ENCODE results near the gene KRTAP6-1.

Gene KRTAP6-1

GRCh38 chr21:30613836-30614235 lies at the start of gene KRTAP6-1:
Gene KRTAP6-1, minus strand, starts transcription at chr21:30613930. Its CDS starts 26 bp downstream, at chr21:30613904.
- no peak for DNase-seq (ENCODE audit: low read depth in 2 of 2)

DNA sequence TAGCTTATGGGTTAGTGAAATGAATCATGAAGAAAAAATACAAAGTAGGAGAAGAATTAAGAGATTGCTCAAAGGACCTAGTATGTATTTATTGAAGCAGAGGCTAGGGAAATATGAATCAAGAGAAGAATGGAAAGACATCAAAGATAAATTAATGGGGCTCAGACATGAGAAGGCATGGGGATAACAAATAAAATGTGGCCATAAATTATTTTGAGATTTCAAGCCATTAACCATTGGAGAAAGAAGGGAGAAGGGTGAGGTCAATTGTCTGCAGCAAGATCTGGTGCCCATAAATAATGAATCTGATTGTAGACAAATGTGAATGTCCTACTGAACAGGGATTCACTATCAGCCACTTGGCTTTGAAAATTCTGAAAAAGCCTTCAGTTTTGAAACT lies 39.2 kb upstream of the KRTAP6-1 start:
- DNase-seq (ENCODE audit: low read depth in 2 of 2), result no peak

GRCh38 chr21:30646904-30647414 lies 33.2 kb upstream of the KRTAP6-1 start:
- DNase-seq (ENCODE audit: low read depth in 2 of 2), result no peak

DNA sequence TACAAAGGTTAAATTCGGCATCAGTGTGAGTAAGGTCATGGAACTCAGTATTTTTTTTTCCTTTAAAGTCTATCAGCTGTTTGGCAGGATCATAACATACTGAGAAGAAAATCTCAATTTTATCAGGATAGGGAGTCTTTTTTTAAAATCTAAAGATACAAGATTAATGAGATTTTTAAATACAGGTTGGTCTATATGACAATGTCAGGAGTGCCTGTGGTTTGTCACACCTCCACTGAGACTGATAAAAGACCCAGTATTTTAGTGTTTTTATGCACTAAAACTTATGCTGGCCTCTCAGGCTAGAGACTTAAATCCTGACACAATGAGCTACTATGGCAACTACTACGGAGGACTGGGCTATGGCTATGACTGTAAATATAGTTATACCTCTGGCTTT lies 28.8 kb upstream of the KRTAP6-1 start, which contains the start of gene KRTAP20-3:
Gene KRTAP20-3, plus strand, starts transcription at position 301 of the 400 bp plus-strand sequence.
- DNase-seq (ENCODE audit: low read depth in 2 of 2), result no peak

DNA sequence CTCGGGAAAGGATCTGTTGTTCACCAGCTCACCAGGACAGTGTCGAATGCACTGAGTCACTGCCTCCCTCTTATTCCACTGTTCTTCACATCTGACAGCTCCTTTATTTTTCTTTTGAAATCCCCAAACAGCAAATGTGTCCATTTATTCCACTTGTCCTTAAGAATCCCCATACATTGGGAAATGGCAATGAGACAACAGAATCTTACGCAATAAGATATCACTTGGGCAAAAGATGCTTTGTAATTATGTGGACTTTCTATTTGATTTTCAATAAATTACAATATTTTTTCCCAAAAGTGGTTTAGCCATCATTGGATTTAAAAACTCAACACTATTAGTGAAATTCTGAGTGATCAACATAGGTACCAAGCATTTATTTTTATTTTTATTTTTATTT lies 25.0 kb upstream of the KRTAP6-1 start:
- DNase-seq (ENCODE audit: low read depth in 2 of 2), result no peak

DNA sequence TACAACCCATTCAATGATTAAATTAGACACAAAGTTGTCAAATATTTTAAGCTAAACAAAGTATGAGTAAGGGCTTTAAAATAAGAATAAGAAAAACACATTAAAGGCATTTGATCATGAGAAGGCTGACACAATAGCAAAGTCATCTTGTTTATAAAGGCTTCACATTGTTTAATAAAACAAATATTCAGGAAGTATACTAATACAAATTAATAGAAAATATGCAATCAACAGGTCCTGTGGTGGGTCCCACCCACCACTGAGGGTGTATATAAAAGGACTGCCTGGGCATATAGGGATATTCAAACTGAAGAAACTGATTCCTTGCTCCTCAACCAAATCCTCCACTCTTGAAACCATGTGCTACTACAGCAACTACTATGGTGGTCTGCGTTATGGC lies 21.2 kb upstream of the KRTAP6-1 start, which contains the start of gene KRTAP20-2:
Gene KRTAP20-2, plus strand, starts transcription at position 301 of the 400 bp plus-strand sequence. Its CDS starts 58 bp downstream, at position 359.
- no peak for DNase-seq (ENCODE audit: low read depth in 2 of 2)

DNA sequence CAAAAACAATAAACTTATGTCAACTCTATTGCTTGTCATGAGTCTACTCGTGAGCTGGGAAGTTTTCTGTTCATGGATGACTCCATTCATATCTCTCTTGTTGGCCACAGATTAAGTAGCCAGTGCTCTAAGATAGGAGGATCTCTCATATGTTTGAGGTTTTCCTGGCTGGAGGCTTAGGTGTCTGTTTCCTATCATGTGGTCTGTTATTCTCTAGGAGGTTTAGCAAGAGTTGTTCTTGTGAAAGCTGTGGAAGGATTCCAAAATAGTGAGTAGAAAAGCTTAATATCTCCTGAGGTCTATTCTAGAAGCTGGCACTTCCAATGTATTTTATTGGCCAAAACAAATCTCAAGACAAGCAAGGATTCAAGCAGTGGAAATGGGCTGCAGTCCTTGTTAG lies 15.5 kb upstream of the KRTAP6-1 start:
- no peak for DNase-seq (ENCODE audit: low read depth in 2 of 2)

- DNase-seq (ENCODE audit: low read depth in 2 of 2), result no peak
These were observed 14.4 kb upstream of the KRTAP6-1 start for GRCh38 chr21:30628109-30628508.

GRCh38 chr21:30625449-30626165 lies 11.9 kb upstream of the KRTAP6-1 start:
- DNase-seq (ENCODE audit: low read depth in 2 of 2), result no peak

GRCh38 chr21:30623362-30623761 lies 9.6 kb upstream of the KRTAP6-1 start:
- DNase-seq (ENCODE audit: low read depth in 2 of 2), result no peak

DNA sequence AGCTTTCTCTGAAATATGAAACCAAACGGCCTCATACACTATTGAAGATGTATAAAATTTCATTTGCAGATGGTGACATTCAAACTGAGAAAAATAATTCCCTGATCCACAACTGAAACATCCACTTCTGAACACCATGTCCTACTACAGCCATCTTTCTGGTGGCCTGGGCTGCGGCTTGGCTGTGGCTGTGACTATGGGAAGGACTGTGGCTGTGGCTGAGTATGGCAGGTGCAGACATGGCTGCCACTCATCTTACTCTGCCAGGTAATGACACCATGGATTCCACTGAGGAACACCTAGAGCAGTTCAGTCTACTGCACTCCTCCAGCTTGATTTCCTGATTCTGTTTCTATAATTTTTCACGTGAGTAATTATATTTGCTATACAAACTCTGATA lies 6.8 kb upstream of the KRTAP6-1 start, which contains the start of gene KRTAP20-4:
Gene KRTAP20-4, plus strand, starts transcription at position 106 of the 400 bp plus-strand sequence.
- DNase-seq (ENCODE audit: low read depth in 2 of 2), result no peak

DNA sequence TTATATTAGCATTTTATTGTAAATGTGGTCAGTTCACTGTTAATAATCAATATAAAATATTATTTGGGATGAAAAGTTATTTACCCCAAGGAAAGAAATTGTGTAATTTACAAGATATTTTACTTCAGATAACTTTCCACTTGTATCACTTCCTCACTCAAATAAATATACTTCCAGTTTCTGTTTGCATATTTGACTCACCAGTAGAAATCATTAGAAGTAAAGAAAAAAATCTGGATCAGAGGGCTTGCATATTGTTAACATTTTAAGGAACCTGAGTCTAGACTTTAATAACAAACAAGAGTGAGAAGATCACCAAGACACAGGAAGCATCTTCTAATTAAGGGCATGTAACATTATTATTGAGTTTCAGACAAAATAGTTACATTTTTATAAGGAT lies 6.3 kb upstream of the KRTAP6-1 start:
- DNase-seq (ENCODE audit: low read depth in 2 of 2), result no peak

GRCh38 chr21:30616125-30616524 lies 2.4 kb upstream of the KRTAP6-1 start, which contains the start of gene KRTAP20-1:
Gene KRTAP20-1, plus strand, starts transcription at chr21:30616425. Its CDS starts 30 bp downstream, at chr21:30616455.
- DNase-seq (ENCODE audit: low read depth in 2 of 2), result no peak

DNA sequence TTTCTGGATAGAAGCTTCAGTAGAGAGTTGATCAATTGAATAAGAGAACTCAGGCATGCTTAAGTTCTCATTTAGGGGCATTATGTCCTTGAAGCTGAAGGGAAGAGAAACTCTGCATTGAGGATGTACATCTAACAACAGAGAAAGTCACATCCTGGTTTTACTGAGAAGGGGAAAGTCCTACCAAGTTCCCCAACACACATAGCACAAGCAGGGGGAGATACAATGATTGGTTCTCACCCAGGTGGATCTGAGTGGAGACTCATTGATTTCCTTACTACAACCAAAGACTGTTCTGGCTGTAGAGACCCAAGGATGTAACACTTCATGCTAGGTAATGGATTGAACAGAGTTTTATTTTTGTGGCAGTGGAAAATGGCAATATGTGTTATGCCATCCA lies 1.5 kb upstream of the KRTAP6-1 start:
- no peak for DNase-seq (ENCODE audit: low read depth in 2 of 2)

- no peak for DNase-seq (ENCODE audit: low read depth in 2 of 2)
These were observed 1.6 kb downstream of the KRTAP6-1 start for GRCh38 chr21:30612132-30612531.

DNA sequence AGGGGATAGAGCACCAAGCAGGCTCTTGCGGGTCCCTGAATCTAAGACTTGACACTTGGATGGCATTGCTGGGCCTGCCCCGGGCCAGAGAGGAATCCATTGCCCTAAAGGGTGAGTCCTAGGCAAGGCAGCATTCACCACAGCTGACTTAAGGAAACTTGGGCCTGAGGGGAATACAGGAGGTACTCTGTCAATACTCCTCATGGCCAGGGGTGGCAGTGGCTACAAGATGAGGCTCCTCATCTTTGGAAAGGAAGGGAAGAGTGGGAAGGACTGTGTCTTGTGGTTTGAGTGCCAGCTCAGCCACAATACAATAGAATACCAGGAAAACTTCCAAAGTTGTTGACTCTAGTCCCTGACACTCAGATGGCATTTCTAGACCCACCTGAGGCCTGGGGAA lies 7.8 kb downstream of the KRTAP6-1 start:
- DNase-seq (ENCODE audit: low read depth in 2 of 2), result no peak

GRCh38 chr21:30600787-30601186 lies 12.9 kb downstream of the KRTAP6-1 start, which contains the start of gene KRTAP22-1:
Gene KRTAP22-1, plus strand, starts transcription at chr21:30601087.
- no peak for DNase-seq (ENCODE audit: low read depth in 2 of 2)

- no peak for DNase-seq (ENCODE audit: low read depth in 2 of 2)
These were observed 14.9 kb downstream of the KRTAP6-1 start, which contains the start of gene KRTAP6-2 for GRCh38 chr21:30598802-30599201. Gene KRTAP6-2, minus strand, starts transcription at chr21:30598902. Its CDS starts 28 bp downstream, at chr21:30598874.

GRCh38 chr21:30592140-30592539 lies 21.6 kb downstream of the KRTAP6-1 start, which contains the start of gene KRTAP6-3:
Gene KRTAP6-3, plus strand, starts transcription at chr21:30592440. Its CDS starts 6 bp downstream, at chr21:30592446.
- no peak for DNase-seq (ENCODE audit: low read depth in 2 of 2)

DNA sequence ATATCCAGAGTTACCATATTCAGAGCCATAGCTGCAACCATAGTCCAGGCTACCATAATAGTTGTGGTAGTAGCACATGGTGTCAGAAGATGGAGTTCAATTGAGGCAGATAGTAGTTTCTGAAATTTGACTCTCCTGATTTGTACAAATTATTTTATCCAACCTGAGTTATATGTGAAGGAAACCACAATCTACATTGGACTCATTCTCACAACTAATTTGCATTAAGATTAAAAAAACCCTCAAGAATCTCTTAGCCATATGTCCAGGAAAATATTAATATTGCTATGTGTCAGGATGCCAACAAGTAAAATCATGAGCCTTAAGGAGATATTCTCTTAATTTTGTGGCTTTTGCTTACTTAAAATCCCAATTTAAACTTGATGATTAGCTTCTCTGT lies 23.4 kb downstream of the KRTAP6-1 start, which contains the start of gene KRTAP22-2:
Gene KRTAP22-2, minus strand, starts transcription at position 101 of the 400 bp plus-strand sequence.
- no peak for DNase-seq (ENCODE audit: low read depth in 2 of 2)

DNA sequence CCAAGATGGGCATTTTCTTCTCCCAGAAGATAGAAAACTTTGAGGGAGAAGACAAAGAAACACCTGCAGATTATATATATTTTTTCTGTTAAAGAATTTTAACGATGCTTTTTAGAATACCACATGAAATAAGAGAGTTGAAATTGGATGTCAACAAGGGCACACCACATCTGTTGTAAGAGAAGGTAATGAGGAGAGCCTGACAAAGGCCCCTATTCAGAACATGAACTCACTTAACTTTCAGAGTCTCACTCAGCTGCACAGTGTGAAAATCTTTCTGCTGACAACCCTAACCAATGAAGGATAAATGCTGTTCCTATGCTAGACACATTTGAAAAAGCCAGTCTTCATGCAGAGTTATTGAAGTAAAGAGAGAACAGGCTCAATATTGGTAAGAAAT lies 30.9 kb downstream of the KRTAP6-1 start:
- DNase-seq (ENCODE audit: low read depth in 2 of 2), result no peak

- no peak for DNase-seq (ENCODE audit: low read depth in 2 of 2)
These were observed 33.6 kb downstream of the KRTAP6-1 start for GRCh38 chr21:30580132-30580531.

DNA sequence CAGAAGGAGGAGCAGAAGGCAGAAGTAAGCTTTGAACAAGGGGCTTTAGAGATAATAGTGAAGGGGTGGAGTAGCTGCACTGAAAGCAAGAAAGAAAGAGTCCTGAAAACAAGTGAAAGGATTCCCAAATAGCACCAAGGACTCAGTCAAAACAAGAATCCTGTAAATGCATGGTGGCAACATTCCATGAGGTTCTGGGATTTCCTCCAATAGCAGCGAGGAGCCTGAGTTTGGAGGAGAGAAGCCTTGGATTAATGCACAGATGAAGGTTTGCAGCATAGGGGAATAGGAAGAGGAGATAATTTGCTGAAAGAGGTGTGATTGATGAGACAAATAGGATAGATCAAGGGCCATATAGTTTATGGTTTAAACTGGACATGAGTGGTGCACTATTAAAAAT lies 34.4 kb downstream of the KRTAP6-1 start:
- DNase-seq (ENCODE audit: low read depth in 2 of 2), result no peak

All from stimulated activated CD8-positive, alpha-beta memory T cell treated with anti-CD3 and anti-CD28 coated beads, Interleukin-7, amount 100 ng/mL, for 1 hour (primary cell).